HepG2 (cell line): Measurements from ENCODE around the gene CARD19. TPM values are rescaled to one million over a fixed set of nuclear protein-coding genes. Genes with fewer than 3 reads are reported as not detected.

ENCODE experiments used
- ATAC-seq: fragments of 200-7000 bp; cut with Tn5 transposase; 3 replicates; pipeline ENCODE4 v1.9.1; 2020; ENCODE audit warnings: mild to moderate bottlenecking, moderate library complexity
- BruUV-seq: library from RNA; stranded (reverse); fragments of 400-500 nt; replicated peaks from 2 replicates; lab custom pipeline; 2021; lab: Mats Ljungman, UMichigan
- CTCF ChIA-PET: fragments of 300-600 bp; formaldehyde crosslinking; extraction: SDS; loops from one replicate; lab custom pipeline; 2021; ENCODE audit warnings: low total read pairs, inconsistent platforms, low intra/inter-chr PET ratio; lab: Yijun Ruan, JAX
- POLR2A ChIA-PET: fragments of 350-600 bp; sonication (Branson Sonifier 250); formaldehyde crosslinking; loops from one replicate; lab custom pipeline; 2020; ENCODE audit warnings: antibody characterized with exemption, inconsistent platforms; lab: Yijun Ruan, JAX
- DNase-seq: peaks from one replicate; pipeline ENCODE4 v3.0.0-alpha.2; 2015; ENCODE audit warnings: low spot score
- FAIRE-seq: peaks from 3 replicates; lab custom pipeline; 2011; peaks lifted over from hg19 to GRCh38; lab: Jason Lieb, UNC
- H2AFZ ChIP-seq: one replicate; pipeline ENCODE4 v1.6.1; 2011; ENCODE audit warnings: low read length, inconsistent platforms
- H3K27ac ChIP-seq: fragments of 300-600 bp; 3 replicates; pipeline ENCODE4 v1.8.0; 2011; ENCODE audit warnings: mixed run types, mild to moderate bottlenecking, mixed read lengths, low read length, inconsistent platforms; ENCODE audit not compliant: insufficient read depth; ENCODE audit errors: extremely low read length
- H3K27me3 ChIP-seq, 2 experiments: fragments of 200-600 bp in 1 of 2; 2 replicates in 1 of 2; 3 replicates in 1 of 2; pipeline versions ENCODE4 v1.6.0 to v1.8.0; 2011; ENCODE audit warnings: low read length in 2 of 2, mild to moderate bottlenecking in 2 of 2, moderate library complexity in 2 of 2, inconsistent platforms in 1 of 2; ENCODE audit not compliant: insufficient read depth in 2 of 2, control insufficient read depth in 1 of 2
- H3K36me3 ChIP-seq, 2 experiments: fragments of 200-600 bp in 1 of 2; replicated peaks in 1 of 2; 2 replicates in 1 of 2; 3 replicates in 1 of 2; pipeline versions ENCODE4 v1.5.1 to v1.8.0; 2011; ENCODE audit warnings: low read length in 2 of 2, inconsistent platforms in 1 of 2; ENCODE audit not compliant: insufficient read depth in 2 of 2, control insufficient read depth in 1 of 2
- H3K4me1 ChIP-seq: 2 replicates; pipeline ENCODE4 v1.5.1; 2012; ENCODE audit warnings: low read length, inconsistent platforms; ENCODE audit not compliant: insufficient read depth
- H3K4me2 ChIP-seq: 2 replicates; pipeline ENCODE4 v1.6.0; 2011; ENCODE audit warnings: low read depth, low read length, inconsistent platforms
- H3K4me3 ChIP-seq, 3 experiments: fragments of 200-600 bp in 1 of 3; sonication (generic), shearing (Covaris generic) in 1 of 3; replicated peaks in 1 of 3; 2 replicates each; pipeline ENCODE4 v1.5.1; 2011 to 2016; ENCODE audit warnings: low read length in 3 of 3, inconsistent platforms in 2 of 3, low read depth in 2 of 3, mild to moderate bottlenecking in 2 of 3, control low read depth in 1 of 3, mixed read lengths in 1 of 3; ENCODE audit not compliant: insufficient read depth in 1 of 3
- H3K79me2 ChIP-seq: one replicate; pipeline ENCODE4 v1.6.1; 2011; ENCODE audit warnings: low read length, inconsistent platforms; ENCODE audit not compliant: insufficient read depth
- H3K9ac ChIP-seq: 2 replicates; pipeline ENCODE4 v1.6.0; 2011; ENCODE audit warnings: mild to moderate bottlenecking, low read depth, low read length, inconsistent platforms; ENCODE audit not compliant: insufficient read depth
- H3K9me3 ChIP-seq: 2 replicates; pipeline ENCODE4 v1.5.1; 2012; ENCODE audit warnings: mild to moderate bottlenecking, low read length
- H4K20me1 ChIP-seq: 2 replicates; pipeline ENCODE4 v1.6.0; 2011; ENCODE audit warnings: inconsistent platforms, mild to moderate bottlenecking, low read length, moderate library complexity; ENCODE audit not compliant: insufficient read depth
- ATF6 ChIP-seq: sonication (generic); formaldehyde crosslinking; conservative IDR thresholded peaks from 2 replicates; pipeline ENCODE4 v1.4.0; 2020; ENCODE audit warnings: missing genetic modification reagents
- RBFOX2 ChIP-seq: fragments of 200-400 bp; formaldehyde crosslinking; IDR thresholded peaks from 2 replicates; pipeline ENCODE4 v1.6.1; 2017; ENCODE audit warnings: low read depth, mild to moderate bottlenecking, low read length
- RBM22 ChIP-seq: fragments of 200-400 bp; formaldehyde crosslinking; optimal IDR thresholded peaks from 2 replicates; pipeline ENCODE3; 2017; ENCODE audit warnings: mild to moderate bottlenecking, low read length, moderate library complexity
- ZNF550 ChIP-seq: sonication (generic); formaldehyde crosslinking; IDR thresholded peaks from 2 replicates; pipeline ENCODE4 v1.4.0; 2020; ENCODE audit warnings: mild to moderate bottlenecking, missing genetic modification reagents, borderline replicate concordance
- ZNF768 ChIP-seq: sonication (generic); formaldehyde crosslinking; IDR thresholded peaks from 2 replicates; pipeline ENCODE4 v1.4.0; 2020; ENCODE audit warnings: missing genetic modification reagents
- WGBS: methylation state at CpG from one replicate; pipeline ENCODE4 v1.1.6; 2017; ENCODE audit warnings: low lambda C conversion rate; 5-methylcytosine and 5-hydroxymethylcytosine counted together
- in situ Hi-C: cut with HindIII; loops from 2 replicates; pipeline ENCODE4 v1.10.0; 2017; ENCODE audit warnings: low pct_unique_long_range_greater_than_20kb; ENCODE audit not compliant: extremely low pct_ligation_motif_present
- intact Hi-C: fragments of 100-400 bp; cut with micrococcal nuclease; formaldehyde crosslinking; loops from one replicate; pipeline ENCODE4 v1.10.0; 2022; ENCODE audit not compliant: unreplicated experiment
- polyA plus RNA-seq, 8 experiments: library from polyadenylated mRNA; depleted of rRNA in 3 of 8; stranded (reverse) in 7 of 8; unstranded in 1 of 8; fragments of >200 nt; fragmentation: Illumina TruSeq in 4 of 8; extraction: Trizol in 4 of 8; gene quantifications; 2 replicates each; pipeline versions ENCODE4 v1.2.1 to v1.2.3, GENCODE V29; 2011 to 2016; ENCODE audit warnings: low read depth in 4 of 8, missing spikeins in 1 of 8, mixed read lengths in 1 of 8; ENCODE audit not compliant: insufficient read depth in 1 of 8
- total RNA-seq, 5 experiments: library from RNA; depleted of rRNA; stranded (reverse); fragments of >200 nt; fragmentation: Illumina TruSeq; extraction: Trizol; gene quantifications; 2 replicates each; pipeline ENCODE4 v1.2.3, GENCODE V29; 2016; ENCODE audit warnings: low read depth in 1 of 5
- TF ChIP-seq, protein P1 (sequence below): sonication (generic); formaldehyde crosslinking; IDR thresholded peaks from 2 replicates; pipeline ENCODE4 v1.5.1; 2020; ENCODE audit warnings: mild to moderate bottlenecking, missing genetic modification reagents, moderate library complexity

Gene CARD19
- total and polyA plus RNA-seq, 2 of the 13 experiments (the other 11 are each of a cell fraction or from before 2014, with no cell fraction given) = 18.4 to 47.2 TPM

GRCh38 chr9:93122721-93123221 lies 26.8 kb downstream of the CARD19 start:
- no peak overlapping the region for H3K27ac ChIP-seq
- peaks cover 30 to 45% of the 10 kb centered on the region in 2 experiments; a peak in 4 of 5 replicates for H3K36me3 ChIP-seq
- no peak for FAIRE-seq
- TF ChIP-seq, protein P1, sequence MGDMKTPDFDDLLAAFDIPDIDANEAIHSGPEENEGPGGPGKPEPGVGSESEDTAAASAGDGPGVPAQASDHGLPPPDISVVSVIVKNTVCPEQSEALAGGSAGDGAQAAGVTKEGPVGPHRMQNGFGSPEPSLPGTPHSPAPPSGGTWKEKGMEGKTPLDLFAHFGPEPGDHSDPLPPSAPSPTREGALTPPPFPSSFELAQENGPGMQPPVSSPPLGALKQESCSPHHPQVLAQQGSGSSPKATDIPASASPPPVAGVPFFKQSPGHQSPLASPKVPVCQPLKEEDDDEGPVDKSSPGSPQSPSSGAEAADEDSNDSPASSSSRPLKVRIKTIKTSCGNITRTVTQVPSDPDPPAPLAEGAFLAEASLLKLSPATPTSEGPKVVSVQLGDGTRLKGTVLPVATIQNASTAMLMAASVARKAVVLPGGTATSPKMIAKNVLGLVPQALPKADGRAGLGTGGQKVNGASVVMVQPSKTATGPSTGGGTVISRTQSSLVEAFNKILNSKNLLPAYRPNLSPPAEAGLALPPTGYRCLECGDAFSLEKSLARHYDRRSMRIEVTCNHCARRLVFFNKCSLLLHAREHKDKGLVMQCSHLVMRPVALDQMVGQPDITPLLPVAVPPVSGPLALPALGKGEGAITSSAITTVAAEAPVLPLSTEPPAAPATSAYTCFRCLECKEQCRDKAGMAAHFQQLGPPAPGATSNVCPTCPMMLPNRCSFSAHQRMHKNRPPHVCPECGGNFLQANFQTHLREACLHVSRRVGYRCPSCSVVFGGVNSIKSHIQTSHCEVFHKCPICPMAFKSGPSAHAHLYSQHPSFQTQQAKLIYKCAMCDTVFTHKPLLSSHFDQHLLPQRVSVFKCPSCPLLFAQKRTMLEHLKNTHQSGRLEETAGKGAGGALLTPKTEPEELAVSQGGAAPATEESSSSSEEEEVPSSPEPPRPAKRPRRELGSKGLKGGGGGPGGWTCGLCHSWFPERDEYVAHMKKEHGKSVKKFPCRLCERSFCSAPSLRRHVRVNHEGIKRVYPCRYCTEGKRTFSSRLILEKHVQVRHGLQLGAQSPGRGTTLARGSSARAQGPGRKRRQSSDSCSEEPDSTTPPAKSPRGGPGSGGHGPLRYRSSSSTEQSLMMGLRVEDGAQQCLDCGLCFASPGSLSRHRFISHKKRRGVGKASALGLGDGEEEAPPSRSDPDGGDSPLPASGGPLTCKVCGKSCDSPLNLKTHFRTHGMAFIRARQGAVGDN (CRISPR knock-in tag) = 0 out of 2 replicates have a peak, but pooled peaks have one; percentile 4
- TF ChIP-seq ZNF550 = no peak
- TF ChIP-seq ATF6 (CRISPR knock-in tag) = no peak
- TF ChIP-seq RBFOX2 = 0 out of 2 replicates have a peak, but pooled peaks have one; percentile 7
- 0 out of 2 replicates have a peak, but pooled peaks have one; percentile 21 for TF ChIP-seq ZNF768 (CRISPR knock-in tag)
- peak; percentile 12 for TF ChIP-seq RBM22
- TF ChIP-seq, all 625 proteins: peak for 4
- Histone ChIP-seq H3K9me3 (no peaks in the 10 kb centered on the region), H3K79me2 (peaks cover 16% of the 10 kb centered on the region), H2AFZ (no peak overlapping the region), H3K27me3 (no peaks in the 10 kb centered on the region), H4K20me1 (no peaks in the 10 kb centered on the region), H3K4me3 (no peak overlapping the region), H3K4me2 (no peak overlapping the region), H3K4me1 (peaks cover 44% of the 10 kb centered on the region), H3K9ac (no peak overlapping the region)
- in situ Hi-C loops (no loop called here), intact Hi-C loops (no loop called here)
- 95% methylated on average over 12 of the region's 14 CpGs for WGBS
- ATAC-seq (no peak), DNase-seq (no peak)
- ChIA-PET POLR2A (interaction anchor here (13.7 kb wide), 1 partner anchor 9 kb away, joined by 195 read pairs; the partner anchor contains the start of gene NINJ1), CTCF (no interaction called here)
- no TSS peak for BruUV-seq
